Measurements from ENCODE around the gene NECAB2. TPM values are rescaled to one million over a fixed set of nuclear protein-coding genes. Genes with fewer than 3 reads are reported as not detected.

NECAB2 gene
- total RNA-seq, 4 donors from 2014 or later: 1.1 TPM; not detected in 3

GRCh38 chr16:83952940-83953795 is 14.9 kb upstream of the NECAB2 start, which contains the start of gene OSGIN1:
Gene OSGIN1, plus strand, starts transcription at chr16:83953240. Its CDS starts 4,432 bp downstream, at chr16:83957672.
- Histone ChIP-seq H3K36me3 (peaks cover 0 to 18% of the 10 kb centered on the region in 2 donors), H3K9me3 (no peaks in the 10 kb centered on the region), H3K4me3 (peak within 1 kb of the TSS; percentile 56 to 71), H3K4me1 (peaks cover 0 to 50% (median 14%) of the 10 kb centered on the region in 3 donors), H3K27ac (peak within 1 kb of the TSS; percentile 87 to 97 (median 95)), H3K27me3 (no peaks in the 10 kb centered on the region)
- peak; percentile 94 for ATAC-seq
- WGBS, 2 donors (ENCODE audit: low coverage in 1 of 2): 1% methylated on average over 12 of the region's 30 CpGs; no CpG with 5 or more reads in 1 of the 2 donors
- TF ChIP-seq POLR2A (IDR thresholded peaks at IDR 0.05): peak; percentile 71 to 85
- peak; percentile 81 for TF ChIP-seq POLR2AphosphoS5 (IDR thresholded peaks at IDR 0.05)
- peak in 1 of 4 experiments; percentile 8 for TF ChIP-seq CTCF (IDR thresholded peaks at IDR 0.05)
- TF ChIP-seq EP300 (IDR thresholded peaks at IDR 0.05): no peak

- ATAC-seq: no peak
- peaks cover 0 to 23% of the 10 kb centered on the region in 2 donors for H3K36me3 ChIP-seq
- TF ChIP-seq CTCF (IDR thresholded peaks at IDR 0.05) (peak in 3 of 4 experiments; percentile 23 to 43 (median 40)), POLR2A (IDR thresholded peaks at IDR 0.05) (no peak)
- 17 to 18% methylated on average over 5 to 10 of the region's 19 CpGs for WGBS, 2 donors (ENCODE audit: low coverage in 1 of 2)
- H3K27ac ChIP-seq: peak overlapping the region; percentile 87 to 97 (median 95)
- no peaks in the 10 kb centered on the region for H3K27me3 ChIP-seq
- no peaks in the 10 kb centered on the region for H3K9me3 ChIP-seq
- peak overlapping the region; percentile 56 to 71 for H3K4me3 ChIP-seq
- peaks cover 0 to 50% (median 14%) of the 10 kb centered on the region in 3 donors for H3K4me1 ChIP-seq
These were observed 14.1 kb upstream of the NECAB2 start for GRCh38 chr16:83953796-83954576.

GRCh38 chr16:83954577-83955016 is 13.4 kb upstream of the NECAB2 start:
- H3K27ac ChIP-seq: peak overlapping the region in 3 of 4 donors; percentile 95 to 97 (median 95)
- peak in 2 of 4 experiments; percentile 7 to 8 for TF ChIP-seq CTCF (IDR thresholded peaks at IDR 0.05)
- TF ChIP-seq POLR2AphosphoS5 (IDR thresholded peaks at IDR 0.05): peak; percentile 23
- TF ChIP-seq EP300 (IDR thresholded peaks at IDR 0.05): no peak
- TF ChIP-seq POLR2A (IDR thresholded peaks at IDR 0.05): no peak
- 62 to 65% methylated on average over 3 of the region's 9 CpGs for WGBS, 2 donors (ENCODE audit: low coverage in 1 of 2)
- ATAC-seq: no peak
- peak overlapping the region in 1 of 2 donors; percentile 71 for H3K4me3 ChIP-seq
- peaks cover 0 to 50% (median 14%) of the 10 kb centered on the region in 3 donors for H3K4me1 ChIP-seq
- peaks cover 0 to 23% of the 10 kb centered on the region in 2 donors for H3K36me3 ChIP-seq
- no peaks in the 10 kb centered on the region for H3K27me3 ChIP-seq
- H3K9me3 ChIP-seq: no peaks in the 10 kb centered on the region

GRCh38 chr16:83955218-83956130 is 12.6 kb upstream of the NECAB2 start:
- Histone ChIP-seq H3K27me3 (no peaks in the 10 kb centered on the region), H3K36me3 (peaks cover 0 to 30% of the 10 kb centered on the region in 2 donors), H3K4me3 (no peak overlapping the region), H3K4me1 (peaks cover 0 to 50% (median 14%) of the 10 kb centered on the region in 3 donors), H3K27ac (peak overlapping the region in 3 of 4 donors; percentile 95 to 97 (median 95)), H3K9me3 (no peaks in the 10 kb centered on the region)
- TF ChIP-seq POLR2AphosphoS5 (IDR thresholded peaks at IDR 0.05) (no peak), POLR2A (IDR thresholded peaks at IDR 0.05) (no peak), CTCF (IDR thresholded peaks at IDR 0.05) (no peak), EP300 (IDR thresholded peaks at IDR 0.05) (no peak)
- ATAC-seq: no peak
- WGBS, 2 donors (ENCODE audit: low coverage in 1 of 2): 50 to 95% methylated on average over 2 to 3 of the region's 23 CpGs

Data from gastroesophageal sphincter (tissue), 4 donors.